NCI-H69 (cell line): Measurements from ENCODE around the gene LRRC75A.
A peak's percentile ranks its signal among the peaks of the same experiment; 100 is the strongest.
"Not testable (repeated sequence)": the region's sequence is repeated elsewhere in the genome, so short reads cannot be mapped to it uniquely, and the experiment has no call there.

ENCODE experiments used
- DNase-seq: peaks from one replicate; lab custom pipeline; 2025; lab: John Stamatoyannopoulos, UW

LRRC75A gene

GRCh38 chr17:16472539-16472938, 19.5 kb downstream of the LRRC75A start:
- no peak for DNase-seq

- no peak for DNase-seq
Measured at GRCh38 chr17:16471295-16471694, 20.7 kb downstream of the LRRC75A start.

GRCh38 chr17:16470265-16470664, 21.7 kb downstream of the LRRC75A start:
- DNase-seq = peak; percentile 62

- DNase-seq = no peak
Measured at GRCh38 chr17:16468428-16468992, 23.5 kb downstream of the LRRC75A start.

GRCh38 chr17:16467886-16468285, 24.1 kb downstream of the LRRC75A start:
- no peak for DNase-seq

GRCh38 chr17:16467044-16467443, 24.9 kb downstream of the LRRC75A start:
- DNase-seq = no peak

GRCh38 chr17:16466407-16466806, 25.6 kb downstream of the LRRC75A start:
- no peak for DNase-seq

GRCh38 chr17:16465861-16466338, 26.1 kb downstream of the LRRC75A start:
- DNase-seq = no peak

GRCh38 chr17:16465052-16465312, 27.0 kb downstream of the LRRC75A start:
- no peak for DNase-seq

- DNase-seq = no peak
Measured at GRCh38 chr17:16464303-16465051, 27.5 kb downstream of the LRRC75A start.

GRCh38 chr17:16463358-16464302, 28.4 kb downstream of the LRRC75A start:
- DNase-seq = peak; percentile 60

- no peak for DNase-seq
Measured at GRCh38 chr17:16462070-16462864, 29.7 kb downstream of the LRRC75A start.

GRCh38 chr17:16461606-16461866, 30.5 kb downstream of the LRRC75A start:
- no peak for DNase-seq

- no peak for DNase-seq
Measured at GRCh38 chr17:16460796-16461605, 31.0 kb downstream of the LRRC75A start.

- no peak for DNase-seq
Measured at GRCh38 chr17:16459855-16460550, 32.0 kb downstream of the LRRC75A start.

GRCh38 chr17:16459271-16459670, 32.7 kb downstream of the LRRC75A start:
- no peak for DNase-seq

- DNase-seq = no peak
Measured at GRCh38 chr17:16456742-16457316, 35.2 kb downstream of the LRRC75A start.

- DNase-seq = no peak
Measured at GRCh38 chr17:16455997-16456741, 35.8 kb downstream of the LRRC75A start.

GRCh38 chr17:16453493-16453851, 38.5 kb downstream of the LRRC75A start:
- DNase-seq = no peak

GRCh38 chr17:16452268-16452667, 39.7 kb downstream of the LRRC75A start:
- DNase-seq = not testable (repeated sequence)
